SK-N-SH treated with all-trans-retinoic acid at 6 μM for 48 hours (cell line): ENCODE measurements around the gene PUM1.
"Not testable (repeated sequence)": the region's sequence is repeated elsewhere in the genome, so short reads cannot be mapped to it uniquely, and the experiment has no call there.

Source experiments
- ESRRG ChIP-seq: fragments of 250-450 bp; sonication (Bioruptor Pico); IDR thresholded peaks from 2 replicates; pipeline ENCODE4 v1.6.1; 2021; ENCODE audit warnings: mild to moderate bottlenecking
- TOX ChIP-seq: fragments of 250-450 bp; sonication (Bioruptor Pico); IDR thresholded peaks from 2 replicates; pipeline ENCODE4 v1.8.0; 2021; ENCODE audit warnings: mild to moderate bottlenecking, moderate library complexity, borderline replicate concordance
- ZC3H10 ChIP-seq: fragments of 250-450 bp; sonication (Bioruptor Pico); IDR thresholded peaks from 2 replicates; pipeline ENCODE4 v1.5.1; 2021; ENCODE audit warnings: mild to moderate bottlenecking, moderate library complexity
- ZNF70 ChIP-seq: fragments of 450-650 bp; formaldehyde crosslinking; IDR thresholded peaks from 2 replicates; pipeline ENCODE4 v1.5.0; 2020; ENCODE audit warnings: mild to moderate bottlenecking, moderate library complexity
- TF ChIP-seq, protein P1 (sequence below): fragments of 250-450 bp; sonication (Bioruptor Pico); IDR thresholded peaks from 2 replicates; pipeline ENCODE4 v1.8.0; 2021; ENCODE audit warnings: low read depth, mild to moderate bottlenecking, moderate library complexity, borderline replicate concordance
- TF ChIP-seq, protein P2 (sequence below): fragments of 250-450 bp; sonication (Bioruptor Pico); IDR thresholded peaks from 2 replicates; pipeline ENCODE4 v1.5.1; 2020; ENCODE audit warnings: low read depth, mild to moderate bottlenecking, moderate library complexity
- TF ChIP-seq, protein P3 (sequence below): fragments of 250-450 bp; sonication (Bioruptor Pico); IDR thresholded peaks from 2 replicates; pipeline ENCODE4 v1.8.0; 2020; ENCODE audit warnings: mild to moderate bottlenecking, moderate library complexity, borderline replicate concordance

DNA sequence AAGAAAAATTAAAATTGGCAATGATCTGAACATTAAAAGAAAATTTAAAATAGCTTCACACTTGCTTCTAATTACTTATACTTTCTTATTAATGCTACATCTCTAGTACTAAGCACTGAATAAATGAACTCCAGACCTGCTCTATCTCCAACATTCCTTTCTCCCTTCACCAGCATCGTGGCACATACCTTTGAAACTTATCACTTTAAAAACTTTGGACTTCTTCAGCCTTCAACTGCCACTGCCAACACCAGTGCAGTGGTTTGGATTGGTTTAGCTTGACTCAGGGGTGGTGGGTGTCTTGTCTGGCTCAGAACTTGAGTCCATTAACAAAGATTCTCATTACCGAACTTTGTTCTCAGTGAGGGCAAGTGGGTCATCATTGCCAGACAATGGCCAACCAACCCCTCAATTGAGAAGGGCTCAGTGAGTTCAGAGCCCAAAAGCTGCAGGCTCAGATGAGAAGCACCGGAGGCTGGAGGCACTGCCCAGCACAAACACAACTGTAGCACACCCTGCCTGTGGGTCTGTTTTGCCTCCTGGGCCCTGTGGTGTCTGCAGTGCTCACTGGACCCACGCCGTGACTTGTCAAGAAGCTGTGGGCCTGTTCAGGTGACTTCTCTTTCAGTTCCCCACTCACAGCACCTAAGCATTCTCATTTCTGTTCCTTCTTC is 116.6 kb downstream of the PUM1 start:
- TF ChIP-seq, protein P1, sequence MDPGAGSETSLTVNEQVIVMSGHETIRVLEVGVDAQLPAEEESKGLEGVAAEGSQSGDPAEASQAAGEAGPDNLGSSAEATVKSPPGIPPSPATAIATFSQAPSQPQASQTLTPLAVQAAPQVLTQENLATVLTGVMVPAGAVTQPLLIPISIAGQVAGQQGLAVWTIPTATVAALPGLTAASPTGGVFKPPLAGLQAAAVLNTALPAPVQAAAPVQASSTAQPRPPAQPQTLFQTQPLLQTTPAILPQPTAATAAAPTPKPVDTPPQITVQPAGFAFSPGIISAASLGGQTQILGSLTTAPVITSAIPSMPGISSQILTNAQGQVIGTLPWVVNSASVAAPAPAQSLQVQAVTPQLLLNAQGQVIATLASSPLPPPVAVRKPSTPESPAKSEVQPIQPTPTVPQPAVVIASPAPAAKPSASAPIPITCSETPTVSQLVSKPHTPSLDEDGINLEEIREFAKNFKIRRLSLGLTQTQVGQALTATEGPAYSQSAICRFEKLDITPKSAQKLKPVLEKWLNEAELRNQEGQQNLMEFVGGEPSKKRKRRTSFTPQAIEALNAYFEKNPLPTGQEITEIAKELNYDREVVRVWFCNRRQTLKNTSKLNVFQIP = not testable (repeated sequence)
- TF ChIP-seq, protein P2, sequence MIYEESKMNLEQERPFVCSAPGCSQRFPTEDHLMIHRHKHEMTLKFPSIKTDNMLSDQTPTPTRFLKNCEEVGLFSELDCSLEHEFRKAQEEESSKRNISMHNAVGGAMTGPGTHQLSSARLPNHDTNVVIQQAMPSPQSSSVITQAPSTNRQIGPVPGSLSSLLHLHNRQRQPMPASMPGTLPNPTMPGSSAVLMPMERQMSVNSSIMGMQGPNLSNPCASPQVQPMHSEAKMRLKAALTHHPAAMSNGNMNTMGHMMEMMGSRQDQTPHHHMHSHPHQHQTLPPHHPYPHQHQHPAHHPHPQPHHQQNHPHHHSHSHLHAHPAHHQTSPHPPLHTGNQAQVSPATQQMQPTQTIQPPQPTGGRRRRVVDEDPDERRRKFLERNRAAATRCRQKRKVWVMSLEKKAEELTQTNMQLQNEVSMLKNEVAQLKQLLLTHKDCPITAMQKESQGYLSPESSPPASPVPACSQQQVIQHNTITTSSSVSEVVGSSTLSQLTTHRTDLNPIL (CRISPR knock-in tag) = not testable (repeated sequence)
- not testable (repeated sequence) for TF ChIP-seq TOX (CRISPR knock-in tag); ZNF70; ZC3H10; ESRRG (CRISPR knock-in tag)
- TF ChIP-seq, protein P3, sequence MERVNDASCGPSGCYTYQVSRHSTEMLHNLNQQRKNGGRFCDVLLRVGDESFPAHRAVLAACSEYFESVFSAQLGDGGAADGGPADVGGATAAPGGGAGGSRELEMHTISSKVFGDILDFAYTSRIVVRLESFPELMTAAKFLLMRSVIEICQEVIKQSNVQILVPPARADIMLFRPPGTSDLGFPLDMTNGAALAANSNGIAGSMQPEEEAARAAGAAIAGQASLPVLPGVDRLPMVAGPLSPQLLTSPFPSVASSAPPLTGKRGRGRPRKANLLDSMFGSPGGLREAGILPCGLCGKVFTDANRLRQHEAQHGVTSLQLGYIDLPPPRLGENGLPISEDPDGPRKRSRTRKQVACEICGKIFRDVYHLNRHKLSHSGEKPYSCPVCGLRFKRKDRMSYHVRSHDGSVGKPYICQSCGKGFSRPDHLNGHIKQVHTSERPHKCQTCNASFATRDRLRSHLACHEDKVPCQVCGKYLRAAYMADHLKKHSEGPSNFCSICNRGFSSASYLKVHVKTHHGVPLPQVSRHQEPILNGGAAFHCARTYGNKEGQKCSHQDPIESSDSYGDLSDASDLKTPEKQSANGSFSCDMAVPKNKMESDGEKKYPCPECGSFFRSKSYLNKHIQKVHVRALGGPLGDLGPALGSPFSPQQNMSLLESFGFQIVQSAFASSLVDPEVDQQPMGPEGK (CRISPR knock-in tag) = not testable (repeated sequence)
